HEK293T (cell line): ENCODE results near the gene AP3B2.

Source experiments
- CTCF ChIA-PET: fragments of 350-600 bp; formaldehyde crosslinking; extraction: SDS; loops from one replicate; lab custom pipeline; 2021; ENCODE audit warnings: antibody characterized with exemption, inconsistent platforms; lab: Yijun Ruan, JAX
- POLR2A ChIA-PET: fragments of 350-600 bp; formaldehyde crosslinking; extraction: SDS; loops from one replicate; lab custom pipeline; 2020; ENCODE audit warnings: antibody characterized with exemption, inconsistent platforms; lab: Yijun Ruan, JAX
- DNase-seq: peaks from one replicate; pipeline ENCODE4 v3.0.0; 2012; ENCODE audit warnings: mixed read lengths; ENCODE audit errors: extremely low spot score
- ARNT ChIP-seq: fragments of 450-650 bp; IDR thresholded peaks from 2 replicates; pipeline ENCODE4 v1.6.1; 2017; ENCODE audit warnings: mild to moderate bottlenecking
- BHLHE40 ChIP-seq: fragments of 450-650 bp; IDR thresholded peaks from 2 replicates; pipeline ENCODE4 v1.6.1; 2016; ENCODE audit warnings: mild to moderate bottlenecking, moderate library complexity, borderline replicate concordance
- CTBP1 ChIP-seq: fragments of 450-650 bp; IDR thresholded peaks from 2 replicates; pipeline ENCODE4 v1.6.1; 2016; ENCODE audit warnings: borderline replicate concordance
- ELF4 ChIP-seq: fragments of 450-650 bp; IDR thresholded peaks from 2 replicates; pipeline ENCODE4 v1.6.1; 2017; ENCODE audit warnings: antibody characterized with exemption
- FOXA1 ChIP-seq: fragments of 450-650 bp; IDR thresholded peaks from 2 replicates; pipeline ENCODE4 v1.6.1; 2016; ENCODE audit warnings: mild to moderate bottlenecking
- FOXK2 ChIP-seq: fragments of 450-650 bp; IDR thresholded peaks from 2 replicates; pipeline ENCODE4 v1.6.1; 2016; ENCODE audit warnings: mild to moderate bottlenecking
- FOXM1 ChIP-seq: fragments of 450-650 bp; IDR thresholded peaks from 2 replicates; pipeline ENCODE4 v1.6.1; 2017; ENCODE audit warnings: mild to moderate bottlenecking, borderline replicate concordance
- HDGF ChIP-seq: fragments of 450-650 bp; IDR thresholded peaks from 2 replicates; pipeline ENCODE4 v1.6.1; 2017; ENCODE audit warnings: antibody characterized with exemption, borderline replicate concordance
- L3MBTL2 ChIP-seq: fragments of 450-650 bp; conservative IDR thresholded peaks from 2 replicates; pipeline ENCODE4 v1.6.1; 2016; ENCODE audit warnings: mild to moderate bottlenecking
- LEF1 ChIP-seq: fragments of 450-650 bp; IDR thresholded peaks from 2 replicates; pipeline ENCODE4 v1.6.1; 2017; ENCODE audit warnings: mild to moderate bottlenecking, borderline replicate concordance
- NFRKB ChIP-seq: fragments of 450-650 bp; IDR thresholded peaks from 2 replicates; pipeline ENCODE4 v1.6.1; 2016; ENCODE audit warnings: mild to moderate bottlenecking, moderate library complexity
- SP1 ChIP-seq: fragments of 450-650 bp; IDR thresholded peaks from 2 replicates; pipeline ENCODE4 v1.6.1; 2017
- SUZ12 ChIP-seq: fragments of 450-650 bp; IDR thresholded peaks from 2 replicates; pipeline ENCODE4 v1.6.1; 2016; ENCODE audit warnings: mild to moderate bottlenecking
- TARDBP ChIP-seq: fragments of 450-650 bp; IDR thresholded peaks from 2 replicates; pipeline ENCODE4 v1.6.1; 2016
- ZNF384 ChIP-seq: fragments of 450-650 bp; IDR thresholded peaks from 2 replicates; pipeline ENCODE4 v1.6.1; 2016
- TF ChIP-seq, protein P1 (sequence below): fragments of 450-650 bp; IDR thresholded peaks from 2 replicates; pipeline ENCODE4 v1.6.1; 2016

Gene AP3B2

DNA sequence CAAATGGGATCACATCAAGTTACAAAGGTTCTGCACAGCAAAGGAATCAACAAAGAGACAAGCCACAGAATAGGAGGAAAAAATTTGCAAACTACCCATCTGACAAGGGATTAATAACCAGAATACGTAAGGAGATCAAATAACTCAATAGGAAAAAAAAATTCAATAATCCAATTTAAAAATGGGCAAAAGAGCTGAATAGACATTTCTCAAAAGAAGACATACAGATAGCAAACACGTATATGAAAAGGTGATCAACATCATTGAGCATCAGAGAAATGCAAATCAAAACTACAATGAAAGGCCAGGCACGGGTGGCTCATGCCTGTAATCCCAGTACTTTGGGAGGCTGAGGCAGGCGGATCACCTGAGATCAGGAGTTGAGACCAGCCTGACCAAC is 39.0 kb downstream of the AP3B2 start:
- POLR2A ChIA-PET, result no interaction called here
- CTCF ChIA-PET, result no interaction called here
- no peak for TF ChIP-seq ARNT
- no peak for TF ChIP-seq FOXA1
- TF ChIP-seq ZNF384, result no peak
- no peak for TF ChIP-seq L3MBTL2
- TF ChIP-seq TARDBP, result no peak
- no peak for TF ChIP-seq ELF4
- no peak for TF ChIP-seq HDGF
- no peak for TF ChIP-seq LEF1
- TF ChIP-seq BHLHE40, result no peak
- TF ChIP-seq, protein P1, sequence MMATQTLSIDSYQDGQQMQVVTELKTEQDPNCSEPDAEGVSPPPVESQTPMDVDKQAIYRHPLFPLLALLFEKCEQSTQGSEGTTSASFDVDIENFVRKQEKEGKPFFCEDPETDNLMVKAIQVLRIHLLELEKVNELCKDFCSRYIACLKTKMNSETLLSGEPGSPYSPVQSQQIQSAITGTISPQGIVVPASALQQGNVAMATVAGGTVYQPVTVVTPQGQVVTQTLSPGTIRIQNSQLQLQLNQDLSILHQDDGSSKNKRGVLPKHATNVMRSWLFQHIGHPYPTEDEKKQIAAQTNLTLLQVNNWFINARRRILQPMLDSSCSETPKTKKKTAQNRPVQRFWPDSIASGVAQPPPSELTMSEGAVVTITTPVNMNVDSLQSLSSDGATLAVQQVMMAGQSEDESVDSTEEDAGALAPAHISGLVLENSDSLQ, result no peak
- no peak for TF ChIP-seq CTBP1
- TF ChIP-seq FOXK2, result no peak
- no peak for DNase-seq

DNA sequence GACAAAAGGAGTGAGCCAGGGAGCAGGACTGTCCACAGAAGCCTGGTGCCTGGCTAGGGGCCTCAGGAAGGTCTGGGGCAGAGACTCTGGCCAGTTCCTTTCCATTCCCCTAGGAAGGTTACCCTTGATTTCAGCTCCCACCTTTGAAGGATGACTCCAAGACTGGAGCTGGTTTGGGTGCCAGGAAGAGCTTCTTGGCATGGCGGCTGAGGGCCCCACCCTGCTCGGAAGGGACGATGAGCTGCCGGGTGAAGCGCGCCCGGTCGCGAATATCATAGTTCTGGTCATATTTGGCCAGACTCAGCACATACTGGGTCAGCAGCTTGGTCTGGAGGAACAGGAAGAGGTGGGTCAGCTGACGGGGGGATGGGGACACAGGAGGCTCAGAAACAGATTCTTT is 43.1 kb downstream of the AP3B2 start:
- TF ChIP-seq ELF4 (no peak), LEF1 (no peak), ARNT (no peak), FOXK2 (no peak), ZNF384 (no peak), BHLHE40 (no peak), SP1 (no peak), FOXA1 (no peak), NFRKB (no peak), CTBP1 (no peak), L3MBTL2 (no peak)
- POLR2A ChIA-PET, result interaction anchor here (1.7 kb wide), 1 partner anchor 84 kb away, joined by 5 read pairs; no protein-coding TSS in a partner anchor

DNA sequence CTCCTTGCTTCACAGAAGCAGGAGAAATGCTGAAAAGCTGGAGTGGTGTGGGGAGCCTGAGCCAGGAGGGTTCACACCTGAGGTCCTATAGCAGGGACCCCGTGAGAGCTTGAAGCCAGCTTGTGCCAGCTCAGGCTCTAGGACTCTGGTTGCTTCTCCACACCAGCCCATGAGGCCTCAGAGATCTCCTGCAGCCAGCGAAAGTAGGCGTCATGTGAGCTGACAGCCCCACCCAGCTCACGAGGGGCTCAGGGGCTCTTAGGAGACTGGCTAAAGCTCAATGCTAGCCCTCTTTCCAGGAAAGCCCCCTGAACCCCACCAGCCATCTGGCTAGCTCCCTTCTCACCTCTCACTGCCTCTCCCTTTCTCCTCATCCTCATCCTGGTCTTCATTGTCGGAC is 45.7 kb downstream of the AP3B2 start:
- no peak for DNase-seq
- POLR2A ChIA-PET, result interaction anchor here (1.2 kb wide), 1 partner anchor 124 kb away, joined by 3 read pairs; the partner anchor contains the start of gene RPS17
- CTCF ChIA-PET, result interaction anchor here (0.6 to 0.7 kb wide), 2 partner anchors 14 to 60 kb away, joined by 4 read pairs; no protein-coding TSS in a partner anchor
- TF ChIP-seq BHLHE40, result no peak
- no peak for TF ChIP-seq FOXK2
- TF ChIP-seq SP1, result no peak
- TF ChIP-seq FOXA1, result no peak
- TF ChIP-seq CTBP1, result no peak

More for the DNA sequence above, 43.1 kb downstream of the AP3B2 start:
- no peak for DNase-seq
- CTCF ChIA-PET, result no interaction called here

DNA sequence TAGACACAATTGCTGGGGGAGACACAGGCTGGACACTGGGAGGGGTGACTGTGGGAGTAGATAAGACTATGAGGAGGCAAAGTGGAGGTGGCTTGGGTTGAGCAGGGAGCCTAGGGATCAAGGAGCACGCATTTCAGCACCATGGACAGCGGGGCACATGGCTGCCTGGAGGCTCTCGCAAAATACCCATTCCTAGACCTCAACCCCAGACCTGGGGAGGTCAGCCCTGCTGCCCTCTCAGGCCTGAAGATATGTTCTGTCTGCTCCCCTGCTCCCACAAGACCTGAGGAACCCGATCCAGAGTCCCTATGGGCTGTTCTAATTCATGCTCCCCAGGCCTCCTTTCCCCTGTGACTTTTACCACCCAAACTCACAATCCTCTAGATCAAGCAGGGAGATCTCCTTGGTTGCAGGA is 46.5 kb downstream of the AP3B2 start:
- DNase-seq, result peak; percentile 81
- ChIA-PET POLR2A (no interaction called here), CTCF (no interaction called here)
- no peak for TF ChIP-seq ARNT
- peak; percentile 84 for TF ChIP-seq L3MBTL2

DNA sequence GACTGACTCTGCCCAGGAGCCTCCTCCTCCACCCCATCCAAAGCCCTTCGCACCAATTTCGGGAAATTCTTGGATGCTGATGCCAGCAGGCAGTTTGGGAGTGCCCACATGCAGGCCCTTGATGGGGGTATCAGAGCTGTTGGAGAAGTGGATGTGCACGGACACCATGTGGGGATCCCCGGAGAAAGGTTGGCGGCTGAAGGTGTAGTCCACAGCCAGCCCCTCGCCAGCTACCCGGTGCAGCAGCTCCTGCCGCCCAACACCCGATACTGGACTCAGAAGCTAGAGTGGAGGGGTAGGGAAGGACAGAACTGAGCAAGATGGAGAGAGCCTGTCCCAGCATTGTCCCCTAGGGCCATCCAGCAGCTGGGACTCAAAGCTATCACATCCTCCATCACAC is 47.0 kb downstream of the AP3B2 start:
- POLR2A ChIA-PET, result no interaction called here
- CTCF ChIA-PET, result no interaction called here
- no peak for TF ChIP-seq ELF4
- no peak for TF ChIP-seq ARNT
- TF ChIP-seq ZNF384, result no peak
- no peak for TF ChIP-seq L3MBTL2
- TF ChIP-seq SP1, result no peak
- no peak for TF ChIP-seq CTBP1
- TF ChIP-seq NFRKB, result no peak
- TF ChIP-seq BHLHE40, result no peak
- TF ChIP-seq, protein P1, result no peak
- DNase-seq, result no peak

DNA sequence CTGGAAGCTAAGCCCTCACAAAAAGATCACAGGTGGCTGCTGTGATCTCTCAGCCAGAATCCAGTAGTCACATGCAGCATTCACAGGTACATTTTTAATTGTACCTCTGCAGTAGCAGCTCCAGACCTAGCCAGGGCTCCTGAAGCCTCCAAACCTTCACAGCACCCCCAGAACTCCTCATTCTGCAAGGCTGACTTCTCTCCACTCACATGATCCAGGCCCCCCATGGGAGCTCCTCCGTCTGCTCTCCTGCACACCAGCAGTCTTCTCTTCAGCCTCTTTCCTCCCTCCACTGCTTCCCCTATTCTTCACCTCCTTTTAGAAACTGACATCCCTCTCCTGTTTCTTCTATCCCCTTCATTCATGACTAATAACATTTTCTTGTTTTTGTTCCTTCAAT is 49.3 kb downstream of the AP3B2 start:
- CTCF ChIA-PET, result no interaction called here
- no peak for TF ChIP-seq BHLHE40
- TF ChIP-seq NFRKB, result no peak
- no peak for TF ChIP-seq SP1
- no peak for TF ChIP-seq ZNF384
- TF ChIP-seq ELF4, result no peak
- TF ChIP-seq FOXM1, result no peak
- TF ChIP-seq FOXK2, result no peak
- no peak for TF ChIP-seq CTBP1
- no peak for DNase-seq
- POLR2A ChIA-PET, result no interaction called here

DNA sequence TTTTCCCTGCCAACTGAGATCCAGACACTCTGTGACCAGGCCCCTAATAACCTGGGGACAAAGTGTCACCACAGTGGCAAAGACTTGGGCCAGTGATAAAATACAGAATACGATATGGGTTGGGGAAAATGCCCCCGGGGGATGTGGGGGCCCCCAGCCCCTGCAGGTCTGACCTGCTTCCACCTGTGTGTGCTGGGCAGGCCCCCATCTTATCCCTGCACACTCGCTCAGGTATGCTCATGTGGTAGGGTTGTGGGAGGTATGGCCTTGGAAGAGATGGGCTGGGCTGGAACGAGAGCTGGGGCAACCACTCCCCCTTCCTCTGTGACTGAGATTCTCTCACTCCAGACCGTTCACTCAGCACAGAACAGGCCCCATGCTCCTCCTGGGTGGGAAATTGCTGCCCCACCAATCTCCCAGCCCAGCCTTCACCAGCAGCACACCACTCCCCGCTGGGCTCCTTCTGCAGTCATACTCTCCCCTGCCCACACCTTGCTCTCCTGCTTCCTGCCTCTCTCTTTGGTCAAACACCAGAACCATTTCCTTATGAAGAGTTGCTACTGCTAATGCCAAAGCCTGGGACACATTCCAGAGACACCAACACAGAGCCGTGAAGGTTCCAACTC is 52.9 kb downstream of the AP3B2 start:
- TF ChIP-seq TARDBP (no peak), FOXM1 (no peak), NFRKB (no peak), ELF4 (no peak), HDGF (no peak), BHLHE40 (no peak), FOXA1 (no peak), SUZ12 (no peak), L3MBTL2 (no peak), ARNT (no peak), CTBP1 (no peak), ZNF384 (no peak), FOXK2 (no peak), LEF1 (no peak), SP1 (no peak)
- TF ChIP-seq, protein P1, result no peak
- CTCF ChIA-PET, result no interaction called here
- no peak for DNase-seq
- POLR2A ChIA-PET, result no interaction called here
